OCI-LY1 (cell line): ENCODE measurements around the gene DYNC1H1.

Source experiments
- H2AFZ ChIP-seq: fragments of 200-600 bp; sonication (generic), shearing (Covaris generic); 2 replicates; pipeline ENCODE4 v1.6.0; 2014; ENCODE audit warnings: antibody characterized with exemption, mild to moderate bottlenecking, low read length
- H3F3A ChIP-seq: fragments of 200-600 bp; sonication (generic), shearing (Covaris generic); 2 replicates; pipeline ENCODE4 v1.6.0; 2014; ENCODE audit warnings: mild to moderate bottlenecking, antibody characterized with exemption, low read length, moderate library complexity; ENCODE audit not compliant: insufficient read depth
- H3K27ac ChIP-seq: fragments of 200-600 bp; sonication (generic); 2 replicates; pipeline ENCODE4 v1.5.1; 2014; ENCODE audit warnings: low read length, mixed run types, mild to moderate bottlenecking, low read depth; ENCODE audit not compliant: poor library complexity, severe bottlenecking
- H3K27me3 ChIP-seq: fragments of 200-600 bp; sonication (generic); 2 replicates; pipeline ENCODE4 v1.6.0; 2014; ENCODE audit warnings: antibody characterized with exemption, mild to moderate bottlenecking, low read length, moderate library complexity; ENCODE audit not compliant: insufficient read depth
- H3K36me3 ChIP-seq: fragments of 200-600 bp; sonication (generic); 2 replicates; pipeline ENCODE4 v1.6.1; 2014; ENCODE audit warnings: mild to moderate bottlenecking, antibody characterized with exemption, low read length, moderate library complexity, mixed read lengths; ENCODE audit not compliant: insufficient read depth
- H3K4me1 ChIP-seq: fragments of 200-600 bp; sonication (generic); 2 replicates; pipeline ENCODE4 v1.5.1; 2014; ENCODE audit warnings: mild to moderate bottlenecking, low read length, moderate library complexity; ENCODE audit not compliant: insufficient read depth, severe bottlenecking
- H3K4me2 ChIP-seq: fragments of 200-600 bp; sonication (generic), shearing (Covaris generic); 2 replicates; pipeline ENCODE4 v1.6.1; 2014; ENCODE audit warnings: low read length
- H3K4me3 ChIP-seq: fragments of 200-600 bp; sonication (generic); 2 replicates; pipeline ENCODE4 v1.5.1; 2014; ENCODE audit warnings: low read length, low read depth, mild to moderate bottlenecking, mixed read lengths; ENCODE audit not compliant: poor library complexity, severe bottlenecking
- H3K79me2 ChIP-seq: fragments of 200-600 bp; shearing (Covaris generic); 2 replicates; pipeline ENCODE4 v1.6.1; 2016; ENCODE audit warnings: mixed run types, low read length, mixed read lengths; ENCODE audit not compliant: insufficient read depth
- H3K9ac ChIP-seq: fragments of 200-600 bp; sonication (generic), shearing (Covaris generic); 2 replicates; pipeline ENCODE4 v1.6.1; 2014; ENCODE audit warnings: mild to moderate bottlenecking, low read length, mixed read lengths
- H3K9me2 ChIP-seq: fragments of 200-600 bp; sonication (generic), shearing (Covaris generic); 2 replicates; pipeline ENCODE4 v1.6.1; 2014; ENCODE audit warnings: low read depth, mild to moderate bottlenecking, low read length, mixed read lengths
- H3K9me3 ChIP-seq: fragments of 200-600 bp; shearing (Covaris generic); 2 replicates; pipeline ENCODE4 v1.6.1; 2014; ENCODE audit warnings: low read length, mixed read lengths
- H4K20me1 ChIP-seq: fragments of 200-600 bp; sonication (generic), shearing (Covaris generic); 2 replicates; pipeline ENCODE4 v1.6.0; 2016; ENCODE audit warnings: mild to moderate bottlenecking, low read length; ENCODE audit not compliant: insufficient read depth
- EZH2 ChIP-seq: fragments of 200-600 bp; sonication (generic), shearing (Covaris generic); IDR thresholded peaks from 2 replicates; pipeline ENCODE4 v1.8.0; 2017; ENCODE audit warnings: borderline replicate concordance, mixed run types, mild to moderate bottlenecking, antibody characterized with exemption, low read length, moderate library complexity, mixed read lengths
- TF ChIP-seq, protein P1 (sequence below): fragments of 200-600 bp; sonication (generic), shearing (Covaris generic); IDR thresholded peaks from 2 replicates; pipeline ENCODE4 v1.5.1; 2017; ENCODE audit warnings: mild to moderate bottlenecking, antibody characterized with exemption, low read length, moderate library complexity, mixed read lengths

Gene DYNC1H1

DNA sequence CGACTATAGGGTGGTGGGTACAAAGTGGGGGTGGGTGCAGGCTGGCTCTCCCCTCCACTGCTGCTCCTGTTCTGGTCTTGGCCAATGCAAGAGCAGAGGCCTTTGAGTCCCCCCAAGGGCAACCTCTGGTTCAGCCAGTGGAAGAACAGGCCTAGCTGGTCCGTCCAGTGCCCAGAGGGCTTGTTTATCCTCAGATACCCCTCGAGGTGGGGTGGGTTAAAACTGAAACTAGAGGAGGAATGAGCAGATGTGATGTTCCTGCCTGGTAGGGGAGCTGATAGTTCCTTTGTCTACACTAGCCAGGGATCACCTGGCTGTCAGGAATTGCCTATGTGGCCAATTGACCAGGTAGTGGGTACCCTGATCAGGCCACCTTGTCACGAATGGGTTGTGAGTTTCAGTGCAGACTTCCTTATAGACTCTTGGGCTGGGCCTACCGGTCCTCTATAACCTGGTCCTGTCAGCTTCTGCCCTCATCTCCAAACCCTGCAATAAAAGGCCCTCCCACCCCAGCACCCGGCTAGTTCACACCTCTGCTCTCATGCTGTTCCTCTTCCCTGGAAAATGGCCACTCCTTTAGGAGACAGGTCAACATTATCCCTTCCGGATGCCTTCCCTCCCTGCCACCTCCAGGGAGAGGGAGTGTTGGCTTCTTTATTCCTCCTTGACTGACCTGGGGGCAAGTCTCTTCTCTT, 133.2 kb downstream of the DYNC1H1 start:
- Histone ChIP-seq H3K79me2 (no peaks in the 10 kb centered on the region), H3K9ac (no peak overlapping the region), H3K4me1 (no peaks in the 10 kb centered on the region), H3K9me2 (no peaks in the 10 kb centered on the region), H3K27ac (no peak overlapping the region), H4K20me1 (no peaks in the 10 kb centered on the region), H3K4me2 (no peak overlapping the region), H3K9me3 (no peaks in the 10 kb centered on the region), H3K27me3 (no peaks in the 10 kb centered on the region), H3K4me3 (no peak overlapping the region), H2AFZ (no peak overlapping the region), H3K36me3 (no peaks in the 10 kb centered on the region), H3F3A (no peaks in the 10 kb centered on the region)
- no peak for TF ChIP-seq EZH2
- TF ChIP-seq, protein P1, sequence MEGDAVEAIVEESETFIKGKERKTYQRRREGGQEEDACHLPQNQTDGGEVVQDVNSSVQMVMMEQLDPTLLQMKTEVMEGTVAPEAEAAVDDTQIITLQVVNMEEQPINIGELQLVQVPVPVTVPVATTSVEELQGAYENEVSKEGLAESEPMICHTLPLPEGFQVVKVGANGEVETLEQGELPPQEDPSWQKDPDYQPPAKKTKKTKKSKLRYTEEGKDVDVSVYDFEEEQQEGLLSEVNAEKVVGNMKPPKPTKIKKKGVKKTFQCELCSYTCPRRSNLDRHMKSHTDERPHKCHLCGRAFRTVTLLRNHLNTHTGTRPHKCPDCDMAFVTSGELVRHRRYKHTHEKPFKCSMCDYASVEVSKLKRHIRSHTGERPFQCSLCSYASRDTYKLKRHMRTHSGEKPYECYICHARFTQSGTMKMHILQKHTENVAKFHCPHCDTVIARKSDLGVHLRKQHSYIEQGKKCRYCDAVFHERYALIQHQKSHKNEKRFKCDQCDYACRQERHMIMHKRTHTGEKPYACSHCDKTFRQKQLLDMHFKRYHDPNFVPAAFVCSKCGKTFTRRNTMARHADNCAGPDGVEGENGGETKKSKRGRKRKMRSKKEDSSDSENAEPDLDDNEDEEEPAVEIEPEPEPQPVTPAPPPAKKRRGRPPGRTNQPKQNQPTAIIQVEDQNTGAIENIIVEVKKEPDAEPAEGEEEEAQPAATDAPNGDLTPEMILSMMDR: no peak

DNA sequence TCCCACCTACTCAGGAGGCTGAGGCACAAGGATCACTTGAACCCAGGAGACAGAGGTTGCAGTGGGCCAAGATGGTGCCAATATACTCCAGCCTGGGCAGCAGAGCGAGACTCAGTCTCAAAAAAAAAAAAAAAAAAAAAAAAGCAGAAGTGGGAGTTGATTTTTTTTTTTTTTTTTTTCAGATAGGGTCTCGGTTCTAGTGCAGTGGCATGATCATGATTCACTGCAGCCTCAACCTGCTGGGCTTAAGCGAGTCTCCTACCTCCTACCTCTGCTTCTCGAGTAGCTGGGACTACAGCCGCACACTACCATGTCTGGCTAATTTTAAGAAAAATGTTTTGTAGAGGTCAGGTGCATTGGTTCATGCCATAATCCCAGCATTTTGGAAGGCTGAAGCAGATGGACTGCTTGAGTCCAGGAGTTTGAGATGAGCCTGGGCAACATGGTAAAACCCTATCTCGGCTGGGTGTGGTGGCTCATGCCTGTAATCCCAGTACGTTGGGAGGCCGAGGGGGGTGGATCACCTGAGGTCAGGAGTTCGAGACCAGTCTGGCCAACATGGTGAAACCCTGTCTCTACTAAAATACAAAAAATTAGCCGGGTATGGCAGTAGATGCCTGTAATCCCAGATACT, 138.8 kb downstream of the DYNC1H1 start:
- Histone ChIP-seq H3K79me2 (no peaks in the 10 kb centered on the region), H3K4me3 (no peak overlapping the region), H3F3A (no peaks in the 10 kb centered on the region), H3K4me1 (peaks cover 19% of the 10 kb centered on the region), H3K9ac (no peak overlapping the region), H2AFZ (no peak overlapping the region), H3K27ac (peak overlapping the region; percentile 60), H3K9me3 (no peaks in the 10 kb centered on the region), H3K27me3 (no peaks in the 10 kb centered on the region), H4K20me1 (no peaks in the 10 kb centered on the region), H3K9me2 (no peaks in the 10 kb centered on the region), H3K4me2 (no peak overlapping the region; the same call in 1 of the 2 replicates), H3K36me3 (no peaks in the 10 kb centered on the region)
- TF ChIP-seq EZH2: no peak
- TF ChIP-seq, protein P1: no peak

DNA sequence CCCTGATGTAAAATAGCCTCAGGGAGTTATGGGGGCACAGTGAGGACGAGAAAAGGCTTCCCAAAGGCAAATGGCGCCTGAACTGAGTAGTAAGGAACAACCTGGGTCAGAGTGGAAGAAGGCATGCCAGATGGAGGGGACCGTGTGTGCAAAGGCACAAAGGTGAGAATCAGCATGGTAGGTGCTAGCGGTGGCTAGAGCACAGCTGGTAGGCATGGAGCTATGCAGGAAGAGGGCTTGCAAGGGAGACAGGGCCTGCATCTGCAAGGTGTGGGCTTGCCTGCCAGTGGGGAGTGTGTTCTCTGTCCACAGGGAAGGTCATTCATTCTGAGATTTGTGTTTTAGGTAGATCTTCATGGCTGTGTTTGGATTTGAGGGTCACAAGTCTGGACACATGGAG, 141.0 kb downstream of the DYNC1H1 start:
- no peaks in the 10 kb centered on the region for H3K9me3 ChIP-seq

More for the DNA sequence above, 141.0 kb downstream of the DYNC1H1 start:
- Histone ChIP-seq H3K36me3 (no peaks in the 10 kb centered on the region), H3K4me3 (no peak overlapping the region), H3K79me2 (no peaks in the 10 kb centered on the region), H4K20me1 (no peaks in the 10 kb centered on the region), H3K9ac (no peak overlapping the region), H3K27ac (no peak overlapping the region), H2AFZ (no peak overlapping the region), H3K4me1 (peaks cover 19% of the 10 kb centered on the region), H3K9me2 (no peaks in the 10 kb centered on the region), H3K4me2 (no peak overlapping the region), H3K27me3 (no peaks in the 10 kb centered on the region), H3F3A (no peaks in the 10 kb centered on the region)
- TF ChIP-seq EZH2: no peak
- TF ChIP-seq, protein P1: no peak
